Measurements from ENCODE around the gene KCNMA1.

- TF ChIP-seq POLR2A (IDR thresholded peaks at IDR 0.05) (no peak), CTCF (IDR thresholded peaks at IDR 0.05 in 4 of 5, conservative IDR thresholded peaks at IDR 0.05 in 1 of 5) (no peak)
Observed at GRCh38 chr10:77189075-77189474, 448.5 kb downstream of the KCNMA1 start.
